Neural crest cell (in vitro differentiated cells): Measurements from ENCODE around the gene TEAD4. TPM values are rescaled to one million over a fixed set of nuclear protein-coding genes. Genes with fewer than 3 reads are reported as not detected.
A peak's percentile ranks its signal among the peaks of the same experiment; 100 is the strongest.

ENCODE experiments used
- DNase-seq: peaks from one replicate; pipeline ENCODE4 v3.0.0; 2021; ENCODE audit warnings: low read depth, mixed read lengths, low spot score
- H3K27ac Mint-ChIP-seq: one replicate; pipeline ENCODE4 v1.8.0; 2021; ENCODE audit warnings: mild to moderate bottlenecking, mixed read lengths; ENCODE audit not compliant: unreplicated experiment
- H3K27me3 Mint-ChIP-seq: 2 replicates; pipeline ENCODE4 v1.8.0; 2021; ENCODE audit warnings: low read depth, mild to moderate bottlenecking, mixed read lengths
- H3K36me3 Mint-ChIP-seq: 2 replicates; pipeline ENCODE4 v1.8.0; 2021; ENCODE audit warnings: low read depth, mild to moderate bottlenecking, mixed read lengths
- H3K4me1 Mint-ChIP-seq: 2 replicates; pipeline ENCODE4 v1.8.0; 2021; ENCODE audit warnings: mixed read lengths
- H3K4me3 Mint-ChIP-seq: one replicate; pipeline ENCODE4 v1.8.0; 2021; ENCODE audit warnings: mild to moderate bottlenecking, mixed read lengths
- H3K9me3 Mint-ChIP-seq: 2 replicates; pipeline ENCODE4 v1.8.0; 2021; ENCODE audit warnings: mixed read lengths
- CTCF ChIP-seq: fragments of 200-600 bp; sonication (generic); conservative IDR thresholded peaks from 2 replicates; pipeline ENCODE4 v1.5.0; 2021; ENCODE audit warnings: antibody characterized with exemption, mild to moderate bottlenecking
- total RNA-seq: library from RNA; stranded (reverse); gene quantifications from 2 replicates; pipeline ENCODE4 v1.2.1, GENCODE V29; 2021

TEAD4 gene
- total RNA-seq, 1 donor from 2014 or later = 30.9 TPM

DNA sequence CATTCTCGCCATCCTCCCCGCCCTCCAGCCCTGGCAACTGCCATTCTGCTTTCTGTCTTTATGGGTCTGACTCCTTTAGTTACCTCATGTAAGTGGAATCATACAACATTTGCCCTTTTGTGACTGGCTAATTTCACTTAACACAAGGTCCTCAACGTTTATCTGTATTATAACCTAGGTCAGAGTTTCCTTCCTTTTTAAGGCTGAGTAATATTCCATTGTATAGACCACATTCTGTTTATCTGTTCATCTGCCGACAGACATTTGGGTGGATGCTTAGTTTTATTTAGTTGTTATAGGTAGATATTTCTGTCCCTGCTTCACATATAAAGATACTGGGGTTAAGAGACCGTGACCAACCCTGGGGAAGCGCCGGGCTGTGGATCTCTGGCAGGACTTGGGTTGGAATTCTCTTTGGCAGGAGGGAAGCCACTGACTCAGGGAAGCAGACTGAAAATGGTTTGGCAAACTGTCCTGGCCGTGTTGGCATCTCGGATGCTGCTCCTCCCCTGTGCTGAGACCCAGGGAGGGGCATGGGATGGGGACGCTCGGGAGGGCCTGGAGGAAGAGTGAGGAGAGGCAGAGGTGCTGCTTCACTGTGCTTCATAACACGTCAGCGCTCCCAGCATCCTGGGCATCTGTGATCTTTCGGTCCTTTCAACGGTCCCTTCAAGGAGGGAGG is 38.9 kb downstream of the TEAD4 start:
- H3K9me3 Mint-ChIP-seq = no peaks in the 10 kb centered on the region
- H3K36me3 Mint-ChIP-seq = peaks cover 3% of the 10 kb centered on the region
- no peak overlapping the region for H3K27ac Mint-ChIP-seq
- H3K4me1 Mint-ChIP-seq = no peaks in the 10 kb centered on the region
- no peak for DNase-seq
- no peak for TF ChIP-seq CTCF
- H3K4me3 Mint-ChIP-seq = no peak overlapping the region
- no peaks in the 10 kb centered on the region for H3K27me3 Mint-ChIP-seq

GRCh38 chr12:2998789-2999264 is 39.6 kb downstream of the TEAD4 start:
- peaks cover 3% of the 10 kb centered on the region for H3K36me3 Mint-ChIP-seq
- no peaks in the 10 kb centered on the region for H3K27me3 Mint-ChIP-seq
- H3K9me3 Mint-ChIP-seq = no peaks in the 10 kb centered on the region
- no peaks in the 10 kb centered on the region for H3K4me1 Mint-ChIP-seq
- peak overlapping the region; percentile 35 for H3K27ac Mint-ChIP-seq
- TF ChIP-seq CTCF = no peak
- no peak for DNase-seq
- H3K4me3 Mint-ChIP-seq = no peak overlapping the region

- Mint-ChIP-seq H3K4me1 (no peaks in the 10 kb centered on the region), H3K27me3 (no peaks in the 10 kb centered on the region), H3K27ac (peak overlapping the region; percentile 35), H3K36me3 (peaks cover 3% of the 10 kb centered on the region), H3K4me3 (no peak overlapping the region), H3K9me3 (no peaks in the 10 kb centered on the region)
- no peak for DNase-seq
- TF ChIP-seq CTCF = no peak
Observed at GRCh38 chr12:2999265-2999841, 40.2 kb downstream of the TEAD4 start.

DNA sequence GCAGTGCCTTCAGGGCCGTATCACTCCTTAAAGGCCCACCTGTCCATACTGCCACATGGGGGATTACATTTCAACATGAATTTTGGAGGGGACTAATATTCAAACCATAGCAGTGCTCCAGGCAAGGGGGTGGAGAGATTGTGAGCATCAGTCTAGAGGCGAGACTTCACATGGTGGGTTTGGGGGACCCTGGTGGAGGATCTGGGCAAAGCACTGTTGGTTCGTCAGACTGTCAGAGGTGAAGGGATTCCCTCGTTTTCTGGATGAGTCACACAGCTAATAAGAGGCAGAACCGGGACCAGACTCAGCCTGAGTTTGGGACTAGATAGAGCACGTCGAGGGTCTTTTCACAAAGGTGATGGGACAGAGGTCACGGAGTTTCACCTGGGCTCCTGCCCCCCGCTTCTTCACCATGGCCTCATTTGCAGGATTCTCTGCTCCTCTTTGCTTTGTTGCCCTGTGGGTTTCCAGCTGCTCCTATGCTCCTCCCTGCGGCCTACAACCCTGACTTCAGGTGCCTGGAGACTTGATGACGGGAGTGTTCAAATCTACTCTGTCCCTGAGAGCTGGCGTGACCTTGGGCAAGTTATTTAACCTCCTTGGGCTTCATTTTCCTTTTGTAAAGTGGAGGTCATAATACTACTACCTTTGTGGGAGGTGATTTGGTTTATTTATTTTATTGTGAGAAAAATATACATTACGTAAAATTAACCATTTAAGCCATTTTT is 41.5 kb downstream of the TEAD4 start:
- H3K27me3 Mint-ChIP-seq = no peaks in the 10 kb centered on the region
- H3K4me1 Mint-ChIP-seq = no peaks in the 10 kb centered on the region
- no peak for DNase-seq
- TF ChIP-seq CTCF = peak; percentile 43
- H3K9me3 Mint-ChIP-seq = no peaks in the 10 kb centered on the region
- no peak overlapping the region for H3K4me3 Mint-ChIP-seq
- no peak overlapping the region for H3K27ac Mint-ChIP-seq
- H3K36me3 Mint-ChIP-seq = peaks cover 3% of the 10 kb centered on the region

- Mint-ChIP-seq H3K27me3 (no peaks in the 10 kb centered on the region), H3K36me3 (peaks cover 3% of the 10 kb centered on the region), H3K4me3 (no peak overlapping the region), H3K27ac (no peak overlapping the region), H3K9me3 (no peaks in the 10 kb centered on the region), H3K4me1 (no peaks in the 10 kb centered on the region)
- TF ChIP-seq CTCF = no peak
- no peak for DNase-seq
Observed at GRCh38 chr12:3002646-3003045, 43.4 kb downstream of the TEAD4 start.
